LNCaP clone FGC (cell line): ENCODE data around the gene PRPF8.
"Not testable (repeated sequence)": the region's sequence is repeated elsewhere in the genome, so short reads cannot be mapped to it uniquely, and the experiment has no call there.

Experiments used
- DNase-seq: peaks from one replicate; pipeline ENCODE4 v3.0.0-alpha.2; 2011; ENCODE audit warnings: low read depth
- H3K4me3 ChIP-seq: 2 replicates; pipeline ENCODE4 v1.5.1; 2011; ENCODE audit warnings: mild to moderate bottlenecking, low read depth, low read length, control low read depth
- CTCF ChIP-seq: IDR thresholded peaks from 2 replicates; pipeline ENCODE4 v1.5.1; 2012; ENCODE audit warnings: mild to moderate bottlenecking; ENCODE audit not compliant: control insufficient read depth, insufficient read depth; ENCODE audit errors: extremely low read depth

Gene PRPF8

GRCh38 chr17:1683459-1683858 lies 1.2 kb downstream of the PRPF8 start:
- no peak for DNase-seq
- peak overlapping the region; percentile 88 for H3K4me3 ChIP-seq
- TF ChIP-seq CTCF: no peak

- TF ChIP-seq CTCF: no peak
- no peak overlapping the region for H3K4me3 ChIP-seq
- no peak for DNase-seq
These were observed 8.3 kb downstream of the PRPF8 start for GRCh38 chr17:1676401-1676800.

- H3K4me3 ChIP-seq: no peak overlapping the region
- no peak for DNase-seq
- TF ChIP-seq CTCF: no peak
These were observed 11.5 kb downstream of the PRPF8 start for GRCh38 chr17:1673041-1673785.

DNA sequence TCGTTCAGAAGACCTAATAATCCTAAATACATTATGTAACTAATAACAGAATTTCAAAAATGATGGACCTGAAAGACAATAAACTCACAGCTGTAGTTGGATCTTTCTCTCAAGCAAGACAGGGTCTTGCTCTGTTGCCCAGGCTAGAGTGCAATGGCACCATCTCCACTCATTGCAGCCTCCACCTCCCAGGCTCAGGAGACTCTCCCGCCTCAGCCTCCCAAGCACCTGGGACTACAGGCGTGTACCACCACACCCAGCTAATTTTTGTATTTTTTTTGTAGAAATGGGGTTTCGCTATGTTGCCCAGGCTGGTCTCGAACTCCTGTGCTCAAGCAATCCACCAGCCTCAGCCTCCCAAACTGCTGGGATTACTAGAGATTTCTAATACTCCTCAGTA lies 20.7 kb downstream of the PRPF8 start:
- not testable (repeated sequence) for H3K4me3 ChIP-seq

GRCh38 chr17:1661045-1661444 lies 23.6 kb downstream of the PRPF8 start:
- no peak for TF ChIP-seq CTCF
- no peak for DNase-seq
- H3K4me3 ChIP-seq: no peak overlapping the region

More for the DNA sequence above, 20.7 kb downstream of the PRPF8 start:
- not testable (repeated sequence) for DNase-seq

- DNase-seq: no peak
- no peak for TF ChIP-seq CTCF
These were observed 26.6 kb downstream of the PRPF8 start for GRCh38 chr17:1658100-1658499.

DNA sequence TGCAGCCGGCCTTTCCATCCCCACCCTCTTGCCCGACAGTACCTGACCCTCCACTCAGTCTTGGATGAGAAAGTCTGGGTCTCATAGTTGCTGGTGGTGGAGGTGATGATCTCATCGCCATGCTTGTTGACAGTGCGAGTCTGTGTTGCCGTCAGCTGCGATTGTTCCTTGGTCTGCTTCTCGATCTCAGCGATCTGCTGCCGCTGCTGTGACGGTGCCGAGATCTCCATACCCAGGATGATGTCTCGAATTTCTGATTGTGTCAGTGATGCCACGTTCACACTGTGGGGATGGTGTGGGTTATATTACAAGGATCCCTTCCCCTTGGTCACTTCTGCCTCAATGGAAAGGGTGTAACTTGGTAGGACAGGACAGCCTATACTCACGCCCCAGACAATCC lies 30.9 kb downstream of the PRPF8 start:
- no peak for DNase-seq
- no peak for TF ChIP-seq CTCF

More at GRCh38 chr17:1658100-1658499, 26.6 kb downstream of the PRPF8 start:
- no peak overlapping the region for H3K4me3 ChIP-seq

DNA sequence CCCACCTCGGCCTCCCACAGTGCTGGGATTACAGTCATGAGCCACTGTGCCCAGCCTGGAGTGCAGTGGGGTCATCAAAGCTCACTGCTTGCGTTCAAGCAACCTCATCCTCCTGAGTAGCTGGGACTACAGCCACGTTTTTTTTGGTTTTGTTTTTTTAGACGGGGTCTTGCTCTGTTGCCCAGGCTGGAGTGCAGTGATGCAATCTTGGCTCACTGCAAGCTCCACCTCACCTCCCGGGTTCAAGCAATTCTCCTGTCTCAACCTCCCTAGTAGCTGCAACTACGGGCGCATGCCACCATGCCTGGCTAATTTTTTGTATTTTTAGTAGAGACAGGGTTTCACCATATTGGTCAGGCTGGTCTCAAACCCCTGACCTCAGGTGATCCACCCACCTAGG lies 31.9 kb downstream of the PRPF8 start:
- H3K4me3 ChIP-seq, DNase-seq: not testable (repeated sequence)

More for the DNA sequence above, 30.9 kb downstream of the PRPF8 start:
- no peak overlapping the region for H3K4me3 ChIP-seq
